Muscle of arm (tissue), 12 donors: ENCODE data around the gene PXYLP1. TPM values are rescaled to one million over a fixed set of nuclear protein-coding genes. Genes with fewer than 3 reads are reported as not detected.

Experiments used
- DNase-seq: peaks from one replicate; pipeline ENCODE4 v3.0.0-alpha.2; 2013
- polyA plus RNA-seq, 12 donors: library from polyadenylated mRNA; unstranded; fragments of 120-200 nt; gene quantifications; one replicate each; pipeline ENCODE4 v1.2.1, GENCODE V29; 2013; ENCODE audit not compliant: insufficient read length in 12 of 12

The PXYLP1 gene
- polyA plus RNA-seq, 12 donors = 12.6 to 33.9 (median 20.0) TPM; not detected in 1

- DNase-seq = no peak
Measured at GRCh38 chr3:141246224-141246957, 14.8 kb downstream of the PXYLP1 start.

GRCh38 chr3:141246958-141247301 lies 15.3 kb downstream of the PXYLP1 start:
- no peak for DNase-seq

GRCh38 chr3:141248064-141248463 lies 16.4 kb downstream of the PXYLP1 start:
- no peak for DNase-seq

GRCh38 chr3:141249041-141249440 lies 17.4 kb downstream of the PXYLP1 start:
- DNase-seq = no peak

GRCh38 chr3:141250342-141250741 lies 18.7 kb downstream of the PXYLP1 start:
- no peak for DNase-seq

GRCh38 chr3:141250828-141251227 lies 19.2 kb downstream of the PXYLP1 start:
- DNase-seq = no peak

GRCh38 chr3:141253326-141253725 lies 21.7 kb downstream of the PXYLP1 start:
- DNase-seq = no peak

- no peak for DNase-seq
Measured at GRCh38 chr3:141253811-141254210, 22.2 kb downstream of the PXYLP1 start.

- DNase-seq = no peak
Measured at GRCh38 chr3:141255137-141255845, 23.7 kb downstream of the PXYLP1 start.

- no peak for DNase-seq
Measured at GRCh38 chr3:141255846-141256261, 24.2 kb downstream of the PXYLP1 start.

GRCh38 chr3:141256820-141257219 lies 25.2 kb downstream of the PXYLP1 start:
- DNase-seq = no peak

- no peak for DNase-seq
Measured at GRCh38 chr3:141257961-141258360, 26.3 kb downstream of the PXYLP1 start.

- DNase-seq = no peak
Measured at GRCh38 chr3:141258973-141259372, 27.3 kb downstream of the PXYLP1 start.

- no peak for DNase-seq
Measured at GRCh38 chr3:141259821-141260629, 28.4 kb downstream of the PXYLP1 start.

GRCh38 chr3:141260630-141260927 lies 29.0 kb downstream of the PXYLP1 start:
- no peak for DNase-seq

GRCh38 chr3:141261472-141262307 lies 30.1 kb downstream of the PXYLP1 start:
- no peak for DNase-seq

- DNase-seq = no peak
Measured at GRCh38 chr3:141262308-141262705, 30.7 kb downstream of the PXYLP1 start.

GRCh38 chr3:141266186-141266585 lies 34.6 kb downstream of the PXYLP1 start:
- DNase-seq = no peak

GRCh38 chr3:141266797-141267555 lies 35.4 kb downstream of the PXYLP1 start:
- no peak for DNase-seq

- no peak for DNase-seq
Measured at GRCh38 chr3:141267629-141268028, 36.0 kb downstream of the PXYLP1 start.

GRCh38 chr3:141268306-141268705 lies 36.7 kb downstream of the PXYLP1 start:
- DNase-seq = no peak
